SK-N-SH (cell line): ENCODE results near the gene SUN2. TPM values are rescaled to one million over a fixed set of nuclear protein-coding genes. Genes with fewer than 3 reads are reported as not detected.

Source experiments
- CTCF ChIA-PET: fragments of 300-600, 350-600 bp; formaldehyde crosslinking; extraction: SDS; loops from one replicate; lab custom pipeline; 2021; lab: Yijun Ruan, JAX
- POLR2A ChIA-PET: fragments of 350-600 bp; sonication (Branson Sonifier 250); formaldehyde crosslinking; extraction: SDS; loops from one replicate; lab custom pipeline; 2020; ENCODE audit warnings: antibody characterized with exemption, inconsistent platforms; lab: Yijun Ruan, JAX
- DNase-seq: peaks from one replicate; pipeline ENCODE4 v3.0.0; 2012
- H2AFZ ChIP-seq: fragments of 200-600 bp; sonication (generic); 2 replicates; pipeline ENCODE4 v1.8.1; 2016; ENCODE audit warnings: antibody characterized with exemption, mild to moderate bottlenecking, low read depth
- H3F3A ChIP-seq: fragments of 200-600 bp; sonication (generic); replicated peaks from 2 replicates; pipeline ENCODE3; 2016; ENCODE audit warnings: antibody characterized with exemption, mild to moderate bottlenecking; ENCODE audit not compliant: insufficient read depth
- H3K27ac ChIP-seq, 2 experiments: fragments of 200-500 bp in 1 of 2; fragments of 200-600 bp in 1 of 2; sonication (Bioruptor generic) in 1 of 2; sonication (generic), shearing (Covaris generic) in 1 of 2; 2 replicates each; pipeline versions ENCODE4 v1.5.1 to v1.6.1; 2014 to 2016; ENCODE audit warnings: low read depth in 2 of 2, inconsistent platforms in 1 of 2, low read length in 1 of 2, mild to moderate bottlenecking in 1 of 2, mixed read lengths in 1 of 2
- H3K27me3 ChIP-seq: fragments of 200-600 bp; sonication (generic), shearing (Covaris generic); 2 replicates; pipeline ENCODE4 v1.6.1; 2016; ENCODE audit warnings: mixed run types; ENCODE audit not compliant: insufficient read depth
- H3K36me3 ChIP-seq, 2 experiments: fragments of 200-500 bp in 1 of 2; fragments of 200-600 bp in 1 of 2; sonication (Bioruptor generic) in 1 of 2; sonication (generic) in 1 of 2; replicated peaks in 1 of 2; 2 replicates each; pipeline versions ENCODE3 to v1.5.1; 2014 to 2016; ENCODE audit warnings: low read length in 1 of 2, mild to moderate bottlenecking in 1 of 2; ENCODE audit not compliant: insufficient read depth in 2 of 2, control insufficient read depth in 1 of 2
- H3K4me1 ChIP-seq, 2 experiments: fragments of 200-500 bp in 1 of 2; fragments of 200-600 bp in 1 of 2; sonication (Bioruptor generic) in 1 of 2; sonication (generic), shearing (Covaris generic) in 1 of 2; 2 replicates each; pipeline versions ENCODE4 v1.5.1 to v1.6.1; 2014 to 2016; ENCODE audit warnings: low read depth in 1 of 2, low read length in 1 of 2, mixed run types in 1 of 2; ENCODE audit not compliant: insufficient read depth in 2 of 2, control insufficient read depth in 1 of 2
- H3K4me2 ChIP-seq: fragments of 200-600 bp; sonication (generic), shearing (Covaris generic); 2 replicates; pipeline ENCODE4 v1.6.1; 2017; ENCODE audit warnings: mixed run types
- H3K4me3 ChIP-seq, 2 experiments: fragments of 200-500 bp in 1 of 2; fragments of 200-600 bp in 1 of 2; sonication (Bioruptor generic) in 1 of 2; sonication (generic), shearing (Covaris generic) in 1 of 2; 2 replicates each; pipeline versions ENCODE4 v1.5.1 to v1.8.1; 2014 to 2016; ENCODE audit warnings: low read depth in 2 of 2, inconsistent platforms in 1 of 2, low read length in 1 of 2, mild to moderate bottlenecking in 1 of 2, mixed read lengths in 1 of 2, moderate library complexity in 1 of 2
- H3K79me2 ChIP-seq: fragments of 200-600 bp; sonication (generic); 2 replicates; pipeline ENCODE4 v1.8.1; 2017; ENCODE audit warnings: mild to moderate bottlenecking; ENCODE audit not compliant: insufficient read depth
- H3K9ac ChIP-seq: fragments of 200-600 bp; sonication (generic); 2 replicates; pipeline ENCODE4 v1.6.1; 2017; ENCODE audit warnings: mixed run types
- H3K9me2 ChIP-seq: fragments of 200-600 bp; sonication (generic); 2 replicates; pipeline ENCODE4 v1.6.1; 2017; ENCODE audit warnings: mixed run types
- H3K9me3 ChIP-seq: fragments of 200-600 bp; sonication (generic); 2 replicates; pipeline ENCODE4 v1.6.1; 2017; ENCODE audit warnings: mixed run types, mild to moderate bottlenecking, moderate library complexity
- H4K20me1 ChIP-seq: fragments of 200-600 bp; sonication (generic); 2 replicates; pipeline ENCODE4 v1.6.1; 2017; ENCODE audit warnings: mild to moderate bottlenecking, mixed run types; ENCODE audit not compliant: insufficient read depth
- CHD2 ChIP-seq: fragments of 150-350 bp; IDR thresholded peaks from 2 replicates; pipeline ENCODE4 v1.6.1; 2018; ENCODE audit warnings: low read length; ENCODE audit not compliant: partially characterized antibody
- FOXM1 ChIP-seq: IDR thresholded peaks from 2 replicates; pipeline ENCODE4 v1.4.0; 2012; ENCODE audit warnings: low read depth, mild to moderate bottlenecking
- JUND ChIP-seq: IDR thresholded peaks from 2 replicates; pipeline ENCODE4 v1.4.0; 2012
- MEF2A ChIP-seq: IDR thresholded peaks from 2 replicates; pipeline ENCODE4 v1.4.0; 2012; ENCODE audit warnings: low read depth, borderline replicate concordance
- PBX3 ChIP-seq: IDR thresholded peaks from 2 replicates; pipeline ENCODE4; 2012
- POLR2AphosphoS5 ChIP-seq: IDR thresholded peaks from 2 replicates; pipeline ENCODE4 v1.6.1; 2012; ENCODE audit warnings: low read depth, low read length
- RAD21 ChIP-seq: IDR thresholded peaks from 2 replicates; pipeline ENCODE4 v1.6.1; 2012; ENCODE audit warnings: mild to moderate bottlenecking, low read length
- REST ChIP-seq: IDR thresholded peaks from 2 replicates; pipeline ENCODE4 v1.6.1; 2012; ENCODE audit warnings: mild to moderate bottlenecking, low read depth, low read length, moderate library complexity
- RFX5 ChIP-seq: IDR thresholded peaks from 2 replicates; pipeline ENCODE4 v1.6.1; 2012; ENCODE audit warnings: mild to moderate bottlenecking, improper control_type of control experiment, low read length
- RXRA ChIP-seq: IDR thresholded peaks from 2 replicates; pipeline ENCODE4 v1.4.0; 2012; ENCODE audit warnings: low read depth, mild to moderate bottlenecking, borderline replicate concordance
- SMC3 ChIP-seq: IDR thresholded peaks from 2 replicates; pipeline ENCODE4 v1.6.1; 2012; ENCODE audit warnings: low read depth, low read length, improper control_type of control experiment
- TAF1 ChIP-seq: IDR thresholded peaks from 2 replicates; pipeline ENCODE4 v1.6.1; 2012; ENCODE audit warnings: low read depth, mild to moderate bottlenecking, low read length, moderate library complexity, borderline replicate concordance
- WGBS: methylation state at CpG from one replicate; pipeline ENCODE4 v1.1.6; 2017; ENCODE audit warnings: low lambda C conversion rate; 5-methylcytosine and 5-hydroxymethylcytosine counted together
- polyA plus RNA-seq, 3 experiments: library from polyadenylated mRNA; depleted of rRNA; stranded (reverse); fragments of >200 nt; gene quantifications; 2 replicates each; pipeline ENCODE4 v1.2.3, GENCODE V29; 2012
- TF ChIP-seq, protein P1 (sequence below): fragments of 150-350 bp; IDR thresholded peaks from 2 replicates; pipeline ENCODE4 v1.6.1; 2016; ENCODE audit warnings: mild to moderate bottlenecking, low read depth, low read length
- TF ChIP-seq, protein P2 (sequence below): fragments of 150-350 bp; IDR thresholded peaks from 2 replicates; pipeline ENCODE4 v1.6.1; 2017; ENCODE audit warnings: antibody characterized with exemption, low read length, low read depth, borderline replicate concordance

Gene SUN2
- polyA plus RNA-seq, 1 of the 3 experiments (the other 2 are of a cell fraction) = 10.2 TPM

DNA sequence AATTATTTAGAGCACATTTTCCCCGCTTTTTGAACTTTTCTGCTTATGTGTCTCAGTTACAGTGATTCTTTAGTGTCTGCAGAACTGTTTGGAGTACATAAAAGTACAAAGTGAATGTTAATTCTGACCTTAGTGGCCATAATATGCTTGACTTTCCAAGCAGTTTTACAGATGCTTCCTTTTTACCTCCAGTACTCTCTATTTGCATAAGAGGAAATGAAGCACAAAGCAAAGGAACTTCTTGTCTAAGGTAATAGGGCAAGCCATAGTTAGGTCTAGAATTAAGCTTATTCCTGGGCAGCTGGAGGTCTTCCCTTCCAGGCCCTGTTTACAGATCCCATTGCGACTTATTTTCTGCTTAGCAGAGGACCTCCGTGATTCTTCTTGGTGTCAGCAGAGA, 46.5 kb downstream of the SUN2 start:
- no peak overlapping the region for H2AFZ ChIP-seq
- no peak overlapping the region for H3K4me2 ChIP-seq
- TF ChIP-seq RAD21 (no peak), RXRA (no peak), JUND (no peak), SMC3 (no peak), POLR2AphosphoS5 (no peak), RFX5 (no peak), PBX3 (no peak), FOXM1 (no peak), MEF2A (no peak), CHD2 (no peak), REST (no peak), TAF1 (no peak)
- TF ChIP-seq, protein P1, sequence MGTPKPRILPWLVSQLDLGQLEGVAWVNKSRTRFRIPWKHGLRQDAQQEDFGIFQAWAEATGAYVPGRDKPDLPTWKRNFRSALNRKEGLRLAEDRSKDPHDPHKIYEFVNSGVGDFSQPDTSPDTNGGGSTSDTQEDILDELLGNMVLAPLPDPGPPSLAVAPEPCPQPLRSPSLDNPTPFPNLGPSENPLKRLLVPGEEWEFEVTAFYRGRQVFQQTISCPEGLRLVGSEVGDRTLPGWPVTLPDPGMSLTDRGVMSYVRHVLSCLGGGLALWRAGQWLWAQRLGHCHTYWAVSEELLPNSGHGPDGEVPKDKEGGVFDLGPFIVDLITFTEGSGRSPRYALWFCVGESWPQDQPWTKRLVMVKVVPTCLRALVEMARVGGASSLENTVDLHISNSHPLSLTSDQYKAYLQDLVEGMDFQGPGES = no peak
- TF ChIP-seq, protein P2, sequence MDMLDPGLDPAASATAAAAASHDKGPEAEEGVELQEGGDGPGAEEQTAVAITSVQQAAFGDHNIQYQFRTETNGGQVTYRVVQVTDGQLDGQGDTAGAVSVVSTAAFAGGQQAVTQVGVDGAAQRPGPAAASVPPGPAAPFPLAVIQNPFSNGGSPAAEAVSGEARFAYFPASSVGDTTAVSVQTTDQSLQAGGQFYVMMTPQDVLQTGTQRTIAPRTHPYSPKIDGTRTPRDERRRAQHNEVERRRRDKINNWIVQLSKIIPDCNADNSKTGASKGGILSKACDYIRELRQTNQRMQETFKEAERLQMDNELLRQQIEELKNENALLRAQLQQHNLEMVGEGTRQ = no peak
- H3K36me3 ChIP-seq = peaks cover 0 to 3% of the 10 kb centered on the region in 2 experiments
- H3K79me2 ChIP-seq = peaks cover 79% of the 10 kb centered on the region
- H3K9me2 ChIP-seq = no peaks in the 10 kb centered on the region
- 91% methylated on average over 3 of the region's 3 CpGs for WGBS
- no peaks in the 10 kb centered on the region for H3K27me3 ChIP-seq
- DNase-seq = no peak
- no peak overlapping the region for H3K27ac ChIP-seq
- no peaks in the 10 kb centered on the region for H3K9me3 ChIP-seq
- H3K4me3 ChIP-seq = no peak overlapping the region
- peaks cover 0 to 5% of the 10 kb centered on the region in 2 experiments; a peak in 2 of 4 replicates for H3K4me1 ChIP-seq
- ChIA-PET CTCF (no interaction called here), POLR2A (interaction anchor here (0.6 kb wide), 1 partner anchor 41 kb away, joined by 3 read pairs; no protein-coding TSS in a partner anchor)
- no peak overlapping the region for H3K9ac ChIP-seq
- H4K20me1 ChIP-seq = peaks cover 21% of the 10 kb centered on the region; the same call in 1 of the 2 replicates
- no peaks in the 10 kb centered on the region for H3F3A ChIP-seq
